Upper lobe of left lung (tissue), 6 donors: ENCODE measurements around the gene CFAP73. TPM values are rescaled to one million over a fixed set of nuclear protein-coding genes. Genes with fewer than 3 reads are reported as not detected.

ENCODE experiments used
- ATAC-seq, 2 donors: fragments of 200-7000 bp; cut with Tn5 transposase; one replicate each; pipeline ENCODE4 v1.9.1; 2022; ENCODE audit warnings: mild to moderate bottlenecking in 2 of 2, moderate library complexity in 2 of 2; ENCODE audit not compliant: low FRiP score in 2 of 2
- DNase-seq, 2 donors: peaks; one replicate each; pipeline ENCODE4 v3.0.0-alpha.2; 2019 to 2020
- H3K27ac ChIP-seq, 4 donors: fragments of 200-600 bp; sonication (generic); one replicate each; pipeline ENCODE4 v1.5.1; 2016 to 2019
- H3K27me3 ChIP-seq, 4 donors: fragments of 200-600 bp; sonication (generic); one replicate each; pipeline ENCODE4 v1.5.1; 2017 to 2019
- H3K36me3 ChIP-seq, 4 donors: fragments of 200-600 bp; sonication (generic); one replicate each; pipeline ENCODE4 v1.5.1; 2016 to 2019
- H3K4me1 ChIP-seq, 4 donors: fragments of 200-600 bp; sonication (generic); one replicate each; pipeline ENCODE4 v1.5.1; 2018 to 2019
- H3K4me3 ChIP-seq, 4 donors: fragments of 200-600 bp; sonication (generic); one replicate each; pipeline ENCODE4 v1.5.1; 2017 to 2019; ENCODE audit warnings: mild to moderate bottlenecking in 2 of 4, moderate library complexity in 1 of 4
- H3K9me3 ChIP-seq, 4 donors: fragments of 200-600 bp; sonication (generic); one replicate each; pipeline ENCODE4 v1.5.1; 2018 to 2019
- EP300 ChIP-seq, 4 donors: sonication (generic); formaldehyde crosslinking; IDR thresholded peaks; one replicate each; pipeline ENCODE4 v1.5.1; 2017; ENCODE audit warnings: antibody characterized with exemption in 4 of 4, control low read depth in 2 of 4
- POLR2A ChIP-seq, 4 donors: fragments of 450-650 bp; IDR thresholded peaks; one replicate each; pipeline ENCODE4 v1.5.1; 2016 to 2017; ENCODE audit warnings: antibody characterized with exemption in 4 of 4, mild to moderate bottlenecking in 2 of 4
- POLR2AphosphoS5 ChIP-seq, 2 donors: sonication (generic); formaldehyde crosslinking; IDR thresholded peaks; one replicate each; pipeline ENCODE4 v1.5.1; 2017; ENCODE audit warnings: antibody characterized with exemption in 2 of 2
- WGBS, 2 donors: methylation state at CpG; one replicate each; pipeline ENCODE4 v1.1.5; 2017 to 2018; 5-methylcytosine and 5-hydroxymethylcytosine counted together
- total RNA-seq, 6 donors: library from RNA; depleted of rRNA in 4 of 6; stranded (reverse); fragments of >200 nt in 4 of 6; gene quantifications; one replicate each; pipeline versions ENCODE4 v1.1.0 to v1.2.1, GENCODE V29; 2016 to 2021
- TF ChIP-seq, protein P1 (sequence below), 6 experiments: fragments of 450-650 bp in 4 of 6; fragments of 200-600 bp in 2 of 6; sonication (generic) in 2 of 6; IDR thresholded peaks; one replicate each; pipeline ENCODE4 v1.5.1; 2016 to 2019; ENCODE audit warnings: antibody characterized with exemption in 6 of 6
- donor health status: DM: no; HTN: no; CAD: no; lungs with moderate emphysema.
- donor health status: DM: no; HTN: yes; CAD: no; lungs with severe emphysema.

The CFAP73 gene
- total RNA-seq, 6 donors from 2014 or later, result 0.97 to 34.1 (median 15.4) TPM

DNA sequence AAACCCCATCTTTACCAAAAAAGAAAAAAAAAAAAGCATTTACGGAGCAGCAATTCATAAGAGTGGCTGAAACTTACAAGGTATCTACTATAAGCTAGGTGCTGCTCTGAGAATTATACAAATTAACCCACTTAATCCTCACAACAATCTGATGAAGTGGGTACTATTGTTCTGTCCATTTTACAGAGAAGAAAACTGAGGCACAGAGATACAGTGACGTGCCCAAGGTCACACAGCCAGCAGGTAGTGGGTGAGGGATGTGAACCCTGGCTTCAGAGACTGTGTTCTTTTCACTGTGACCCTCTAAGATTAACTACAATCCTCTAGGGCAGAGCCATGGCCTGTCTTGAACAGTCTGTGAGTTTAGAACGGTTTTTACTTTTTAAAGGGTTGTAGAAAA lies 32.5 kb downstream of the CFAP73 start:
- Histone ChIP-seq H3K4me1 (peaks cover 19 to 30% (median 23%) of the 10 kb centered on the region in 4 donors), H3K9me3 (no peaks in the 10 kb centered on the region), H3K27ac (no peak overlapping the region), H3K36me3 (peaks cover 24 to 43% (median 35%) of the 10 kb centered on the region in 4 donors), H3K4me3 (no peak overlapping the region), H3K27me3 (no peaks in the 10 kb centered on the region)
- no peak for DNase-seq
- ATAC-seq, result no peak
- TF ChIP-seq POLR2AphosphoS5 (IDR thresholded peaks at IDR 0.05), result no peak
- TF ChIP-seq, protein P1, sequence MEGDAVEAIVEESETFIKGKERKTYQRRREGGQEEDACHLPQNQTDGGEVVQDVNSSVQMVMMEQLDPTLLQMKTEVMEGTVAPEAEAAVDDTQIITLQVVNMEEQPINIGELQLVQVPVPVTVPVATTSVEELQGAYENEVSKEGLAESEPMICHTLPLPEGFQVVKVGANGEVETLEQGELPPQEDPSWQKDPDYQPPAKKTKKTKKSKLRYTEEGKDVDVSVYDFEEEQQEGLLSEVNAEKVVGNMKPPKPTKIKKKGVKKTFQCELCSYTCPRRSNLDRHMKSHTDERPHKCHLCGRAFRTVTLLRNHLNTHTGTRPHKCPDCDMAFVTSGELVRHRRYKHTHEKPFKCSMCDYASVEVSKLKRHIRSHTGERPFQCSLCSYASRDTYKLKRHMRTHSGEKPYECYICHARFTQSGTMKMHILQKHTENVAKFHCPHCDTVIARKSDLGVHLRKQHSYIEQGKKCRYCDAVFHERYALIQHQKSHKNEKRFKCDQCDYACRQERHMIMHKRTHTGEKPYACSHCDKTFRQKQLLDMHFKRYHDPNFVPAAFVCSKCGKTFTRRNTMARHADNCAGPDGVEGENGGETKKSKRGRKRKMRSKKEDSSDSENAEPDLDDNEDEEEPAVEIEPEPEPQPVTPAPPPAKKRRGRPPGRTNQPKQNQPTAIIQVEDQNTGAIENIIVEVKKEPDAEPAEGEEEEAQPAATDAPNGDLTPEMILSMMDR (IDR thresholded peaks at IDR 0.05), result no peak
- TF ChIP-seq POLR2A (IDR thresholded peaks at IDR 0.05), result no peak
- no peak for TF ChIP-seq EP300 (IDR thresholded peaks at IDR 0.05)
- WGBS, 2 donors, result 93 to 97% methylated on average over 3 of the region's 3 CpGs

DNA sequence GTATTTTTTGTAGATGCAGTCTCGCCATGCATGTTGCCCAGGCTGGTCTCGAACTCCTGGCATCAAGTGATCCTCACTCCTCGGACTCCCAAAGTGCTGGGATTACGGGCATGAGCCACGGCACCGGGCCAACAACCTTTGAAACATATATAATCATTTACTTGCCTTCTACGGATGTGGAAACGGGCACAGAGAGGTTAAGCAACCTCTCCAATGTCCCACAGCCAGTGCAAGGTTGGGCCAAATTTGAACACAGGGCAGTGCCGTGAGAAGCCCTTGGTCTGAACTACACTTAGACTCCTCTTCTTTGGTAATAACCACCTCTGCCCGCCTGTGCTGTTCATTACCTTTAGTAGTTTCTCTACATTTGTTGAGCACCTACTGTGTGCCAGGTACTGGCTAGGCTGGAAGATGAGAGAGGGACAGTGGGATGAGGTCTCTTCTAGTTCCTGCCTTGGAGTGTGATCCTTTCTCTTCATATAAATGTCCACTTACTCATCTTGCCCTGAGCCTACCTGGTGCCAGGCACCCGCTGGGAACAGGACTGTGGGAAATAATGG lies 33.6 kb downstream of the CFAP73 start:
- peaks cover 19 to 38% (median 23%) of the 10 kb centered on the region in 4 donors for H3K4me1 ChIP-seq
- no peaks in the 10 kb centered on the region for H3K27me3 ChIP-seq
- no peaks in the 10 kb centered on the region for H3K9me3 ChIP-seq
- TF ChIP-seq, protein P1 (IDR thresholded peaks at IDR 0.05), result no peak
- TF ChIP-seq EP300 (IDR thresholded peaks at IDR 0.05) (no peak), POLR2A (IDR thresholded peaks at IDR 0.05) (no peak), POLR2AphosphoS5 (IDR thresholded peaks at IDR 0.05) (no peak)
- ATAC-seq (no peak), DNase-seq (no peak)
- WGBS, 2 donors, result 95 to 98% methylated on average over 11 of the region's 11 CpGs
- H3K4me3 ChIP-seq, result no peak overlapping the region
- H3K36me3 ChIP-seq, result peaks cover 17 to 32% (median 24%) of the 10 kb centered on the region in 4 donors
- H3K27ac ChIP-seq, result no peak overlapping the region

DNA sequence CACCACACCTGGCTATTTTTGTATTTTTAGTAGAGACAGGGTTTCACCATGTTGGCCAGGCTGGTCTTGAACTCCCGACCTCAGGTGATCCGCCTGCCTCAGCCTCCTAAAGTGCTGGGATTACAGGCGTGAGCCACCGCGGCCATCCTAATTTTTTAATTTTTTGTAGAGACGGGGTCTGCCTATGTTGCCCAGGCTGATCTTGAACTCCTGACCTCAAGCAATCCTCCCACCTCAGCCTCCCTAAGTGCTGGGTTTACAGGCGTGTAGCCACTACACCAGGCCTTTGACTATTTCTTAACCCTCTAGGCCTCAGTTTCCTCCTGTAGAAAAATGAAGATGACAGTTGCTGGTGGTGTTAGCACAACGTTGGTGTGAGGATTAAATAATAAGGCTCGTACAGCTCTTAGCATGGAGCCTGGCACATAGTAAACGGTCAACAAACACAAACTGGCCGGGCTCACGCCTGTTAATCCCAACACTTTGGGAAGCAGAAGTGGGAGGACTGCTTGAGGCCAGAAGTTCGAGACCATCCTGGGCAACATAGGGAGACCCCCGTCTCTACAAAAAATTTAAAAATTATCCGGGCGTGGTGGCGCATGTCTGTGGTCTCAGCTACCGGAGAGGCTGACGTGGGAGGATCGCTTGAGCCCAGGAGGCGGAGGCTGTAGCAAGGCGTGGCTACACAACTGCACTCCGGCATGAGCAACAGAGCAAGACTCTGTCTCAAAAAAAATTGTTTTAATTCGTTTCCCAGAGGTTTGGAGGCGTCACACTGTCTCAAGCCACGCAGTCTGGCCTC lies 34.8 kb downstream of the CFAP73 start:
- TF ChIP-seq, protein P1 (IDR thresholded peaks at IDR 0.05), result no peak
- TF ChIP-seq POLR2A (IDR thresholded peaks at IDR 0.05) (no peak), POLR2AphosphoS5 (IDR thresholded peaks at IDR 0.05) (no peak), EP300 (IDR thresholded peaks at IDR 0.05) (no peak)
- Histone ChIP-seq H3K9me3 (no peaks in the 10 kb centered on the region), H3K36me3 (peaks cover 10 to 20% (median 13%) of the 10 kb centered on the region in 4 donors), H3K4me1 (peaks cover 19 to 38% (median 25%) of the 10 kb centered on the region in 4 donors), H3K27me3 (no peaks in the 10 kb centered on the region), H3K4me3 (peak overlapping the region; percentile 90 to 100 (median 98)), H3K27ac (peak overlapping the region; percentile 87 to 99 (median 98))
- peak in 1 of 2 donors; percentile 68 for DNase-seq
- ATAC-seq, result peak; percentile 74 to 77
- WGBS, 2 donors, result 31 to 33% methylated on average over 24 to 26 of the region's 26 CpGs

DNA sequence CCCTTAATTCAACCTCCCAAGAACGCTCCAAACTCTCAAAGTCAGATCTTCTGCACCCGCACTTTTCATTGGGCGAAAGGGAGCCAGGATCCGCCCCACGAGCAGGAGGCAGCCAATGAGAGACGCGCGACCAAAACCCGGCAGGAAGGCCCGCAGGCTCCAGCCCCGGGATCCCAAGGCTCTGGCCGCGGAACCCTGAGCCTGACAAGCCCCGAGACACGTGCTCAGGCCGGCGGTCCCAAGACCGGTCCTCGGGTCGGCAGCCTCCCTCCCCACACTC lies 35.3 kb downstream of the CFAP73 start:
- DNase-seq (peak; percentile 90 to 93), ATAC-seq (peak; percentile 92 to 96)
- peak overlapping the region; percentile 87 to 99 (median 98) for H3K27ac ChIP-seq
- H3K4me3 ChIP-seq, result peak overlapping the region; percentile 90 to 100 (median 98)
- no peaks in the 10 kb centered on the region for H3K27me3 ChIP-seq
- H3K9me3 ChIP-seq, result no peaks in the 10 kb centered on the region
- TF ChIP-seq, protein P1 (IDR thresholded peaks at IDR 0.05), result no peak
- TF ChIP-seq POLR2AphosphoS5 (IDR thresholded peaks at IDR 0.05) (peak in 1 of 2 donors; percentile 63), EP300 (IDR thresholded peaks at IDR 0.05) (no peak)
- H3K4me1 ChIP-seq, result peaks cover 19 to 38% (median 25%) of the 10 kb centered on the region in 4 donors
- 0% methylated on average over 19 of the region's 20 CpGs; no CpG with 5 or more reads in 1 of the 2 donors for WGBS, 2 donors
- peaks cover 4 to 14% (median 9%) of the 10 kb centered on the region in 4 donors for H3K36me3 ChIP-seq
